C1 segment of cervical spinal cord (tissue), 14 donors: ENCODE measurements around the gene TNFSF13B.
"Not testable (repeated sequence)": the region's sequence is repeated elsewhere in the genome, so short reads cannot be mapped to it uniquely, and the experiment has no call there.

Experiments used
- DNase-seq, 14 donors: peaks; one replicate each; lab custom pipeline; 2025; lab: John Stamatoyannopoulos, UW

The TNFSF13B gene, protein sequence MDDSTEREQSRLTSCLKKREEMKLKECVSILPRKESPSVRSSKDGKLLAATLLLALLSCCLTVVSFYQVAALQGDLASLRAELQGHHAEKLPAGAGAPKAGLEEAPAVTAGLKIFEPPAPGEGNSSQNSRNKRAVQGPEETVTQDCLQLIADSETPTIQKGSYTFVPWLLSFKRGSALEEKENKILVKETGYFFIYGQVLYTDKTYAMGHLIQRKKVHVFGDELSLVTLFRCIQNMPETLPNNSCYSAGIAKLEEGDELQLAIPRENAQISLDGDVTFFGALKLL

DNA sequence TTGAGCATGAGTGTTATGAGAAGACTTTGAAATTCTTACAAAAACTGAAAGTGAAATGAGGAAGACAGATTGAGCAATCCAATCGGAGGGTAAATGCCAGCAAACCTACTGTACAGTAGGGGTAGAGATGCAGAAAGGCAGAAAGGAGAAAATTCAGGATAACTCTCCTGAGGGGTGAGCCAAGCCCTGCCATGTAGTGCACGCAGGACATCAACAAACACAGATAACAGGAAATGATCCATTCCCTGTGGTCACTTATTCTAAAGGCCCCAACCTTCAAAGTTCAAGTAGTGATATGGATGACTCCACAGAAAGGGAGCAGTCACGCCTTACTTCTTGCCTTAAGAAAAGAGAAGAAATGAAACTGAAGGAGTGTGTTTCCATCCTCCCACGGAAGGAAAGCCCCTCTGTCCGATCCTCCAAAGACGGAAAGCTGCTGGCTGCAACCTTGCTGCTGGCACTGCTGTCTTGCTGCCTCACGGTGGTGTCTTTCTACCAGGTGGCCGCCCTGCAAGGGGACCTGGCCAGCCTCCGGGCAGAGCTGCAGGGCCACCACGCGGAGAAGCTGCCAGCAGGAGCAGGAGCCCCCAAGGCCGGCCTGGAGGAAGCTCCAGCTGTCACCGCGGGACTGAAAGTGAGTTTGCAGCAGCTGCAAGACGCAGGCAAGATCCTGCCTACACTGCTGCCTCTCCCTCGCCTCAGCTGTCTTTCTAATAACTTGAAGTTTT lies at the start of gene TNFSF13B:
Gene TNFSF13B (plus strand): TSS at position 118 of the 728 bp plus-strand sequence. CDS start 178 bp downstream, at position 296.
- peak in 9 of 14 donors; percentile 3 to 46 (median 18) for DNase-seq

DNA sequence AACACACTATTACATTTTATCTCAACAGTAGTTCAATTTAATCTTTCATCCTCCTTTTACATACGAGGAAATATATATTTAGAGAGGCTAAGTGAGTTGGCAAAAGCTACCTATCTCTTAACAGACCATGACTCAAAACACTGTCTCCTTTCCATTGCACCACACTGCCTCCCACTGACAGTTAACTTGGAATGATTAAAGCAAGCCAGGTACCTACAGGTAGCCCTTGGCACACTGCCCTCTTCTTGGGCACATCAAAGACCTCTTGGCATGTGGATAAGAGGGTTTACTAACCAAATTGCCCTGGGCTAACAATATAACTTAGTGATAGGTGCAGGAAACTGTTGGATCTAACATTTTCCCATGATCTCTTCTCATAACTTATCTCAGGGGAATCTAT lies 49.5 kb upstream of the TNFSF13B start:
- DNase-seq, result no peak

DNA sequence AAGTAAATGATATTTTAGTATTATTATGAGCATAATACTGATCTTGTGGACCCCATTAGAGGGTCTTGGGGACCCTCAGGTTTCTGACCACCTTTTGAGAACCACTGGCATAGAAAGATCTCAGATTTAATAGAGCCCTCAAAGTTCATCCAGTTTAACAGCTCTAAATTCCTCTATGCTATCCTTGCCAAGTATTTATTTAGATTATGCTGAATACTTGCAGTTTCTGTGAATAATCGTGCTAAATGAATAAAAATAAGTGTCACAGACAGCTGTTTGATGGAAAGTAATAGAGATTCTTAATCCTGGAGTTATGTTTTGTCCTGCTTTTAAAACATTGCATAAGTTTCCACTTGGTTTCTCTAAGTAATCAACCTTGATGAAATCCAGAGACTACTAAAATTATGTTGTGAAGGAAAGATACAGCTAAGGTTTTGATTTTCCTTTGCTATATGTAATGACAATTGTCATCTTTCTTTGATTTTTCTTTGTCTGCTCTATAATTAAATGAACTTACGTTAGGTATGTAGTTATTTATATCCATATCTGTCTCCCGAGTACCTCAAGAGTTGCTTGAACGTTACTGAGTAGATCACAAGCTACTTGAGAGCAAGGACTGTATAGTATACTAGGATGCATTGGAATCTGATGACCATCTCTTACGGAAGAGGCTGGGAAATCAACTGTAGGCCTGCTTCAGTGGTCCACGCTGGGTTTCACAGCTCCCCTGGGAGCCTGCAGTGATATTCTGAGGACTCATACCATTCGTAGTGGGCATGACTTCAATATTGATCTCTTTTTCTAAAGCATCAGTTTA lies 45.6 kb upstream of the TNFSF13B start:
- no peak for DNase-seq

DNA sequence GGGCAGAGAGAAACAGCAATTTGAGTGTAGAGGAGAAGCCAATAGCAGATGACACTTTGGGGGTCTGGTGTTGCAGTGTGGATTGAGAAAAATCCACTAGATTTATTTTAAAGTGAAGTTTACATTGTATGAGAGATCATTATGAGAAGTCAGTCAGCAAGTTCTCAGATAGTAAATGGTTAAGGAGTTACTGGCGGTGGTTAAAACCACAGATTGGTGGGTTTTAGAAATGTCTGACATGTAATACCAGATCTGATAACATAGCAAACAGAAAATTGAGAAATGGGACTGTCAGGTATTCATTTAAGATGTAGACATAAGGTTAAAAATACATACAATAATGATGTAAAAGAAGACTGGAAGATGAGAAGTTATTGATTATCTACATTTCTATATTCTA lies 44.1 kb upstream of the TNFSF13B start:
- no peak for DNase-seq

DNA sequence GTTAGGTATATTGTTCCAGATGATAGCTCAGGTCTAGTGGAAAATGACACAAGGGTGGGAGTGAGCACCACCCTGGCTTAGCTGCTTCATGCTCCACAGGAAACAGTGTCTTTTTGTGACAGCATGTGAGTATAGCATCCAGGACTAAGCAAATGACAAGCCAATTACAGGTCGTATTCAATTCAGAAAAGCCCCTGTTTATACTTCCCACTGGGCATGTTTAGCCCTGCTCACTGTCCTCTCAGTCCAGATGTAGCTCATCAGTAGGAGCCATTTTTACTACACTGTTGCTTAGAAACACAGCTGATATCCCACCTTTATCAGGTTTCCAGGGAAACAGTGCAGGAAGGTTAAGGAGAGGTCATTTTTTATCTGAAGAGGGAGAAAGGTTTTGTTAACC lies 43.3 kb upstream of the TNFSF13B start:
- no peak for DNase-seq

DNA sequence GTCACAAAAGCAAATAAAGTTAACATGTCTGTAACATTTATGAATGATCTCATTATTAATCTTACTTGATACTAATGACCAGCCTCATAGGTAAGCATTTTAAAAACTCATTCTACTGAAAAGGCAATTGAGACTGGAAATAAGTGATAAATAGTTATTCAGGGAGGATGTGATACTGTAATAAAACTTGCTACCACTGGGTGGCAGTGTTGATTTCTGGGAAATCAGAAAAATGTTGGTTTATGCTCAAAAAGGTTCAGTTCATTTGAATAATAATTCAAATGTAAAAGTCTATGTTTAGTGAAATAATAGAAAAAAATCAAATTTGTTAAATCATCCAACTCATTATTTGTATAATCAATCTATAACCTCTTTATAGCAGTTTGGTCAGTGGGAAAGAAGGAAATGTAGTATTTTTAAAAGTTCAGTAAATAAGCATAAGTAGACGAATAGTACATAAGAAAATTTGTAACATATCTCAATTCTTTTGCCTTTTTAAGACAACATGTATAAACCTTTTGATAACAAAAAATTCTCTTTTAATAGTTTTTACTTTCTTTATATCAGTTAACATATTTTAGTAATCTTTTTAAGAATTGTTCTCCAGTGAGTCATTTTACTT lies 41.8 kb upstream of the TNFSF13B start:
- peak in 1 of 14 donors; percentile 18 for DNase-seq

DNA sequence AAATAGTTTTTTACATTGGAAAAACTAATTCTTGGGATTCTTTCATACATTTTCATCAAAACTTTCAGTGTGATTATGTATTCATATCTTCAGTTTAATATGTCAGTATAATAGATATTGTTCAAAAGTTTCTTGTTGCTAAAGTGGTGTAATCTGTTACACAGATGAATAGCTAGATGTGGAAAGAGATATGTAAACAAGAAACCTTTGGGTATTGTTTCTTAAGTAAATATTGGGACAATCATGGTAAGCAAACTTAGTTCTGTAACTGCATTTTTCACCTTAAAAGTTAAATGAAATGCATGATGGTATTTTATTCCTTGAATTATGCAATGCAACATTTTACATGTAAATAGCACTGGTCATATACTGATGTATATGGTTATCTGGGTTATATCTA lies 39.1 kb upstream of the TNFSF13B start:
- no peak for DNase-seq

DNA sequence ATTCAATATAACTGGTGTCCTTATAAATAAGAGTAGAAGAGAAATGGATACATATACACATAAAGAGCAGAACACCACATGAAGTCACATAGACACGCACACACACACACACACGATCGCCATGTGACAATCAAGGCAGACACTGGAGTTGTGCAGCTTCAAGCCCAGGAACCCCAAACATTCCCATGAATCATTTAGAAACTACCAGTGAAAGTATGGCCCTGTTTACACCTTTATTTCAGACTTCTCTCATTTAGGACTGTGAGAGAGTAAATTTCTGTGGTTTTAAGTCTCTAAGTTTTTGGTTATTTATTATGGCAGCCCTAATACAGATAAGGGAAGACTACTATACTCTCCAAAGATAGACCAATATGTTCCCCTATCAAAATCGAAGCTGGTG lies 20.4 kb upstream of the TNFSF13B start:
- no peak for DNase-seq

DNA sequence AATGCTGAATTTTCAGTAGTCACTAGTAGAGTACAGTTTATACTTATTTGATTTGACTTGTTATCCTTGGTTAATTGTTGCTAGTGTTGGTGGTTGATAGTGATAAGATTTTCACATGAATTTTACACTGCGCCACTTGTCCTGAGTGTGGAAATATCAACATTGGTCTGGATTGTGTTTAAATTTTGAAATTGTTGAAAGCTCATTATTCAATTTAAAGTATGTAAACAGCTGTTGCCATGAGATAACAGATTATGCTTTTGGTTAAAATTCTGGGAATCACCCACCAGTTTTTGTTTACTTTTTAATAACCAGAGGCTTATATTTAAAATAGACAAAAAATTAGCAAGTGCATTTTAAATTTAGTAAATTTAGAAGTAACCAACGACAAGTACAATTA lies 12.3 kb upstream of the TNFSF13B start:
- DNase-seq, result no peak

DNA sequence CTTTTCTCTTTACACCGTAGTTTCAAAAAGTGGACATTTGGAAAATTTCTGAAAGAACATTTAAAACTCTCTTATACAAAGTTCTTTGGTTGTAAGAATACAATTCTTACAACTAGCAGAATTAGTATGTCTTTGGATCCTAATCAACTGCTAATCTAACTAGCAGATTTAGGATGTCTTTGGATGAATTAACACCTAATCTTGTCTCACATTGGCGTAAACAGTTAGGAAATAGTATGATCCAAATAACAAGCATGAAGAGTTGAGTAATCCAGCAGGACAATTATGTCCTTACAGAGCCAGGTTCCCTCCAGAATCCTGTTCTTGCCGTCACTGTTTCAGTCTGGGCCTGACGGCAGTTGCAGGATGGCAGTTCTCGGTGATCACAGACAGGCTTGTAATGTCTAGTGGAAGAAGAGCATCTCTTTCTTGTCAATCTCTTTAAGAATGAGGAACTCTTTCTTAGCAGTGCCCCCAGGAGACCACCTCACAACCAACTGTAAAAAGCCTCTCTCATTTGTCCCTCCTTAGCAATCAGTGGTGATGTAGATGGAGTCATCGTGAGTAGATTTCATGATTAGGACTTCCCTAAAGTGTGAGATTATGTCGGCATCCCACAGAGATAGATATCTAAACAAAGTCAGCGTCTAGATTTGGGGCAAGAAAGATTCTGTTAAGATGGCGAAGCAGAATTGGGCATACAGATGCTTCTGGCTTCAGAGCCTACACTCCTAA lies 5.7 kb upstream of the TNFSF13B start:
- DNase-seq, result no peak

DNA sequence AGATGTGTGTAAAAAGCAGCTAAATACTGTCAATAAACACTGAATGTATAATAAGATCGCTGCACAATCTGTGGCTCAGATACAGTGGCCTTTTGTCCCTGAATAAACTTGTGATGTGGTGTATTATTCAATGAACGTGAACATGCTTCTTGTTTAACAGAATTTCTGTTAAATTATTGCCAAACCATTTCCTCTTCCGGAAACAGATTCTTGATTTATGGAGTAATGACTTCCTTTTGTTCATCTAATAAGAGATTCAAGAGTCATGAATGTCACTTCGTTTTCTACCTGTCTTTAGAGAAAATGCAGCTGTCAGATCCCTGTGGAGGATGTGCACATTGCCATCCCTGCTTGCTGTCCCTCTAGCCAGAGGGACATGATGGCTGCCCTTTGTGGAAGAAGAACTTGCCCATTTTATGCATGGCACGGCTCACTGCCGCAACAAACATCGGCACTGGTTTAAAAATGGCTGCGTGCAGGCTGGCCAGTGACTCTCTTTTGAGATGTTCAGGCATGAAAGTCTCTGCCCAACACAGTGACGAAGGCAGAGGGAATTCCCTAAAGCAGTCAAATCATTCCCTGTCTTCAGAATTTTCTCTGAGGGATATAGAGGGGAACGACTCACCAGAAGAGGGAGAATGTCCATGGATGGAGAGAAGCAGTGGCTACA lies 3.1 kb upstream of the TNFSF13B start:
- DNase-seq, result peak in 1 of 14 donors; percentile 0

DNA sequence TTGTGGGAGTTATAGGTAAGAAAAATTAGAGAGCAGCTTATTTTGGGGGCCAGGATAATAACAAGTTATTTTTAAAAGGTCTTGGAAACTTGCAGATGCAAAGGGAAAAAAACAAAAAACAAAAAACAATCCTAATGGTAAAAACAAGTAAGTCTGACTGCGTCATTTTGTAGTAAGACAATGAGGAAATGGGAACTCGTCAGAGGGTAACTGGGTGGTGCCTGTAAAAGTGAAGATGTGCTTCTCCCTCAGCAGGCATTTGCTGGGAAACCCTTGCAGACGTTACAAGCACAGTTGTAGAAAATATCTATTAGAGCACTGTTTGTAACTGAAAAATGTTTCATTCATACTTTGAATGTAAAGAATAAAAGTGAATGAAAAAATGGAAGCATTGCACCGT lies 2.2 kb upstream of the TNFSF13B start:
- DNase-seq, result no peak

DNA sequence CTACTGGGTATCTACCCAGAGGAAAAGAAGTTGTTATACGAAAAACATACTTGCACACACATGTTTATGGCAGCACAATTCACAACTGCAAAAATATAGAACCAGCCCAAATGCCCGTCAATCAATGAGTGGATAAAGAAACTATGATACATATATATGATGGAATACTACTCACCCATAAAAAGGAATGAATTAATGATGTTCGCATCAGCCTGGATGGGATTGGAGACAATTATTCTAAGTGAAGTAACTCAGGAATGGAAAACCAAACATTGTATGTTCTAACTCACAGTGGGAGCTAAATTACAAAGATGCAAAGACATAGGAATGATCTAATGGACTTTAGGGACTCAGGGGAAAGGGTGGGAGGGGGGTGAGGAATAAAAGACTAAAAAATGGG lies 1.7 kb upstream of the TNFSF13B start:
- DNase-seq, result not testable (repeated sequence)

DNA sequence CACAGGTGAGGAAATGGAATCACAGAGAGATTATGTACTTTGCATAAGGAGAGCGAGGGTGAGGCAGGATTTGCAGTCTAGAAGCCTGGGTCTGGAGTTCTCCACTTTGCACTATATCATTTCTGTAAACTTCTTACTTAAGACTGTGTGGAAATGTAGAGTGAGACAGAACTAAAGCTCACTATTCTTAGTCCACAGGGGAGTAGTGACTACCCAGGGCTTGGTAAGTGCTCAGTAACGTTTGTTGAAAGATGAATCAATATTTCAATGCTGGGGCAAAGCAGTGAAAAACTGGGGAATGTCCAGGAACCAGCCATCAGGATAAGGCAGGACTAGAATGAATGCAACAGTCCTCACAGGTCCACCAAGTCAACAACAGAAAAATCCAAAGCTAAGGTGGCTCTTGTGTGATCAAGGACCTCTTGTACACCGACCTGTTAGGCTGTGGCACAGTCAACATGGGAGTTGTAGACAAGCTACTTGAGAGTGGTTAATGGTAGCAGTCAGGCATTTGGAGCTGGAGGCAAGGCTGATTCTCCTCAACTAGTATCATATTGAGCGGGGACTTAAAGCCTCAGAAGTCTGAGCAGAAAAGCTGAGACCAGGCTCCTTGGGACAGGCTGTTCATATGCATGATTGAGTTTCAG lies 929 bp upstream of the TNFSF13B start:
- DNase-seq, result peak in 1 of 14 donors; percentile 2

DNA sequence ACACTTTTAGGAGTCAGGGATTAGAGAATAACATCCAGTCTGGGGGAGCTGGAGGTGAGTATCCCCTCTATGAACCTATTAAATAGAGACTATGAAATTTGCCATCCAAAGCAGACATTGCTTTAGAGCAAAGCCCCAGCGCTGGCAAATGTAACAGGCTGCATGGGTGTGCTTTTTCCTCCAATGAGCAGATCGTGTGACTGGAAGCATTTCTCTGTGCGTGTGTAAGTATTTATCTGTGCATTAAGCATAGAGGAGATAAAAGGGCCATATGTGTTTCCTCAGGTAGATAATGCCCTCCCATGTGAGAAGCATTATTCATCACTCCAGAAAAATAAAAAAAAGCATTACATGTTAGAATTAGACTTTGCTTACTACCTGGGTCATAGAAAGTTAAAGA lies 924 bp downstream of the TNFSF13B start:
- no peak for DNase-seq

DNA sequence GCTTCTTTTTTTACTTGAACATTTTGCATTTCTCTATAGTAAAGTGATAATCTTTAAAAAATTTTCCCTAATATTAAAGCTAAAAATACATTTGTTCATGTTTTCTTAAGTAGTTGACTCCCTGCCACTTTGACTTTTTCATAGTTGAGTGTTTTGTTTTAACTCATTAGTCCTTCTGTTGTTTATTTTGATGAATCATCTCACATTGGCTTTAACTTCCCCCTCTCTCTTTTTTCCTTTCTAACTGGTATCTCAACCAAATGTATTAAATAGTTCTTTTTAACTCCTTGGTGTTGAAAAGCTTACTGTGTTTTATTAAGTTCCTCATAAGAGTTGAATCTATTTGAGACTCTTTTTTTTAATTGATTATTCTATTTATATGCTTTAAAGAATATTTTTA lies 2.8 kb downstream of the TNFSF13B start:
- DNase-seq, result no peak

DNA sequence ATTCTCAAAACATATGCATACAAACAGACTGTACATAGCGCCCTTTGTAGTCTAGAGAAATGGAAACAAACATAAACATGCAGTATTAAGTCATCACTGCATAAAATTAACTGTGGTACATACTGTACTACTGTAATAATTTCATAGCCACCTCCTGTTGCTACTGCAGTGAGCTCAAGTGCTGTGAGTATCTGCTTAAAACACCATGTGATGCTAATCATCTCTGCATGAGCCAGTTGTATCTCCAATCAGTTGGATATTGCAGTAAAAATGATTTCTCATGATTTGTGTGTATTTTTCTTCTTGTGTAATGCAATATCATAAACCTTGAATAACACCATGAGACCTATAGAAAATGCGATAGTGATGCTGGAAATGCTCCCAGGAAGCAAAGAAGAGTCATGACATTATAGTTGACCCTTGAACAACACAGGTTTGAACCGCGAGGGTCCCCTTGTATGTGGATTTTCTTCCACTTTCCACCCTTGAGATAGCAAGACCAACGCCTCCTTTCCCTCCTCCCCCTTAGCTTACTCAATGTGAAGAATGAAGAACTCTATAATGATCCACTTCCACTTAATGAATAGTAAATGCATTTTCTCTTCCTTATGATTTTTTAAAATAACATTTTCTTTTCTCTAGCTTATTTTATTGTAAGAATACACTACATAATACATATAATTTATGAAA lies 4.1 kb downstream of the TNFSF13B start:
- DNase-seq, result no peak

DNA sequence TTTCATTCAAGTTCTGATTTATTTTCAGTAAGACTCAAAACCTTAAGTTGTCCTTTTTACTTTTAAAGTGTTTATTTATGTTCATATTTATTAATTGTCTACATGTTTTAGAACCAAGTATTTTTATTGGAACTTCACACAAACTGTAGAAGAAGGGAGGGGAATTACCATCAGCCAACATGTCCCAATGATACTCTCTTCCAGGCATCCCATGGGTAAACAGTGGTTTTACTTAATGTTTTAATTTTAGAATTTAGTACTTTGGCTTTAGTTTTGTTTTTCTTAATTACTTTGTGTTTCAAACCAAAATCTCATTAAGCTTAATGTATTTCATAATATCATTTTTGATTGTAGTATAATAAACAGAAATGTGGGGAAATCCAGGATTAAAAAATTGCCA lies 5.2 kb downstream of the TNFSF13B start:
- no peak for DNase-seq

DNA sequence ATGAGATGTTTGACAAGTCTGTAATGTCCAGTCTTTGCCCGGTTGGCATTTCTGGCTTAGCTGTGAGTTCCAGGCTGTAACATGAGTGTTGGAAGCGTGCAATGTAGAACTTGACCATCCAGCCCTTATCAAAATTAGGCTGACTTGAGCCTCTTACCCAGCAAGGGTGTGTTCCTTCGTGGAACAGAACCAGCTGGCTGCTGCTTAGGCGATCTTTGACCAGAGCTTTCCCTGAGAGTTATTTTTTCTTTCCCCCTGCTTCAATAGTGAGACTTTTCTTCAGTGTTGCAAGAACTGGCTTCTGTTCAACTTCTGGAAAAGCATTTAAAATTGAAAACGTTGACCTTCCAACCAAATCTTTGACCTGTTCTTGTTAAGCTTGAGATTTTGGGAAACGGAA lies 6.5 kb downstream of the TNFSF13B start:
- DNase-seq, result no peak

DNA sequence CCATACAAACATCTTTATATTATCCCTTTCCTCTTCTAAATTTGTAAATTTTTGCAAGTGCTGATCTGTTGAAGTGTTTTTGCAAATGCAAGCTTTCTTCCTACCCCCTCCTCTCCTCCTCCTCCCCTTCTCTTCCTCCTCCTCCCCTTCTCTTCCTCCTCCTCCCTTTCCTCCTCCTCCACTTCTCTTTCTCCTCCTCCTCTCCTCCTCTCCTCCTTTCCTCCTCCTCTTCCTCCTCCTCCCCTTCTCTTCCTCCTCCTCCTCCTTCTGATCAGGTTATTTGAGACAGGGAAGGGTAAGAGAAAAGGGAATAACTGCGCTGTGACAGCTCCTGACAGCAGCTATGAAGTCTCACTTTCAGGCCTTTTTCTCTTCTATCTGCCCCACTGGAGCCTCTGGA lies 8.9 kb downstream of the TNFSF13B start:
- DNase-seq, result no peak
